GM18520 (cell line): ENCODE data around the gene VPS35.
"Not testable (repeated sequence)": the region's sequence is repeated elsewhere in the genome, so short reads cannot be mapped to it uniquely, and the experiment has no call there.

Experiments used
- ATAC-seq: cut with Tn5 transposase; IDR thresholded peaks from one replicate; pipeline ENCODE4 v1.9.1; 2021; ENCODE audit not compliant: unreplicated experiment

The VPS35 gene

DNA sequence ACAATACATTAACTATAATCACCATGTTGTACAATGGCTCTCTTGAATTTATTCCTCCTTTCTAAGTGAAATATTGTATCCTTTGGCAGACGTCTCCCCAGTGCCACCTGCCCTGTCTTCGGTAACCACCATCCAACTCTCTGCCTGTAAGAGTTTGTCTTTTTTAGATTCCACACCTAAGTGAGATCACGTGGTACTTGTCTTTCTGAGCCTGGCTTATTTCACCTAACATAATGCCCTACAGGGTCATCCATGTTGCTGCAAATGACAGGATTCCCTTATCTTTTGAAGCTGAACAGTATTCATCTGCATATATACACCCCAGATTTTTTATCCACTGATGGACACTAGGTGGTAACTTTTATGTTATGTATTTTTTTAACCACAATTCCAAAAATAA lies 24.7 kb upstream of the VPS35 start:
- ATAC-seq = no peak

DNA sequence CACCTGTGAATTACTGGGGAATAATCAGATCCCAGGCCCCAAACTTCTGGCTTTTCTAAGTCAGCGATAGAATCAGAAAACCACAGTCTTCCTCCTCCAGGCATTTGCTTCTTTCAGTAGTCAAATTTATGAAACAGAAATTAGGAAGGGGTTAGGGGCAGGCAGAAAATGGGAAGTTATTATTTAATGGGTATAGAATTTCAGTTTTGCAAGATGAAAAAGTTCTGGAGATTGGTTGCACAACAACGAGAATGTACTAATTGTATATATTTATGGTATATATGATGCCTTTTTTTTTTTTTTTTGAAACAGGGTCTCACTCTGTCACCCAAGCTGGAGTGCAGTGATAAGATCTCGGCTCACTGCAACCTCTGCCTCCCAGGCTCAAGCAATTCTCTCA lies 23.9 kb upstream of the VPS35 start:
- no peak for ATAC-seq

DNA sequence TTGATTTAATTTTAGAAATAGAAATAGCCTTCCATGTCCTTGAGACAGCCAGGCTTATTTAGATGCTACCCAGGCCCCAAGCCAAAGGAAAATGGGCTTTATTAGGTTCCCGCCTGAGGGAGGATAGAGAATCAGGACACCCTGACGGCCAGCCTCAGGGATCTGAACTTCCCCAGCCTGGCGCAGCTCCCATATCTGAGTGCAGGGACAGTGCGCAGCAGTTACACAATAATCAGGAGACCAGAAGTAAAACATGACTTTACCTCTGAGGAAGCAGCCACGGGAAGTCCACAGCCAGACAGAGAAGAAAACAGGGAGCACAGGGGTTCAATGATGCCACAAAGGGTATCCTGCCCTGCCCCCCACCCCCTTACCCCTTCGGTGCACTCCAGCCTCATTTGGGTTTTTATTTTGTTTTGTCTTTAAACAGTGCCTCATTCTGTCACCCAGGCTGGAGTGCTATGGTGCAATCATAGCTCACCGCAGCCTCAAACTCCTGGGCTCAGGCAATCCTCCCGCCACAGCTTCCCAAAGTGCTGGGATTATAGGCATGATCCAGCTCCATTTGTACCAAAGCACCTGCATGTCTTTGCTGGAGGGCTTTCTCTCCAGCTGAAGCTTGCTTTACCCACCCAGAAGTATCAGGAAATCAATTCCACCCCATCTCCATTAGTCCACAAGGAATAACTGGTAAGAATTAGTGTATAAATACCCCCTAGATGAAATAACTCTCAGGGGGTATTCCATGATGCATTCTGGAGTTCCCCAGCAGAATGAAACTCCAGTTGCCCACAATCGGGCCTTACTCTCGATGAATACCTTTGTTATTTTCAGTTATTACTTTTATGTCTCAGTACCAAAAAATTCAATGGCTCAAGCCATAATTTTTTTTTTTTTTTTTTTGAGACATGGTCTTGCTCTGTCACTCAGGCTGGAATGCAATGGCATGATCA lies 22.4 kb upstream of the VPS35 start:
- no peak for ATAC-seq

DNA sequence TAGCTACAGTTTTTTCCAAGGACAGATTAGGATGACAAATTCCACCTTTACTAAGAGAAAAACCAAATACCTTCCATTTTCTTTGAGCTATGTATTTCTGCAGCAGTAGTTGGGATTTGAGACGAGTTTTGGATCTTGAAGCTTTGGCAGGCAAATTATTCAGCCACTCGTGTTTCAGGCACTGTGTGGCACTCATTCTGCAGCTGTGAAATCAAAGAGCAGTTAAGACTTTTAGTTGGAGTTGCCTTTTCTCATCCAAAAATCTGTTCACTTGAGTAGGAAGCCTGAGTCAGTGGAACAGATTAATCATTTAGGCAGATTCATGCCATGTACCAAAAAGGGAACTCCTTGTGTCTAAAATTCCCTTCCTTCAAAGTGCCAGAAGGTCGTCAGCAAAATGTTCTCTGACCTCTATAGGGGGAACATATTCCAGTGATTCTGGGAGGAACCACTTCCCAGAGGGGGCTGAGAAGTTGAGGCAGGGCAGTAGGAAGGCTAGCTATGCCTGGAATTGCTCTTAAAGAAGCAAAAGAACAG lies 20.6 kb upstream of the VPS35 start:
- ATAC-seq = no peak

DNA sequence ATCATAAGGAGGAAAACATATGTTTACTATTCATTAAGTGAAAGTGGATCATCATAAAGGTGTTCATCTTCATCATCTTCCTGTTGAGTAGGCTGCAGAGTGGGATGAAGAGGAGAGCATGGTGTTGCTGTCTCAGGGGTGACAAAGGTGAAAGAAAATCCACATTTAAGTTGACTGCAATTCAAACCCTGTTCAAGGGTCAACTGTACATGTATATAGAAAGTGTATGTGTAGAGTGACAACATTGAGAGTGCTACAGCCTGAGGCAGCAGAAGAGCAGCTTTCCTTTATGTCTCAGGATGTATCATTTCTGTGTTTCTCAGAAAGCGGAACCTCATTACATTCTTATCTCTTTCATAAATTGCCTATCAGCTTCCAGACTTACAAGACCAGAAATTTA lies 17.7 kb upstream of the VPS35 start:
- ATAC-seq = no peak

DNA sequence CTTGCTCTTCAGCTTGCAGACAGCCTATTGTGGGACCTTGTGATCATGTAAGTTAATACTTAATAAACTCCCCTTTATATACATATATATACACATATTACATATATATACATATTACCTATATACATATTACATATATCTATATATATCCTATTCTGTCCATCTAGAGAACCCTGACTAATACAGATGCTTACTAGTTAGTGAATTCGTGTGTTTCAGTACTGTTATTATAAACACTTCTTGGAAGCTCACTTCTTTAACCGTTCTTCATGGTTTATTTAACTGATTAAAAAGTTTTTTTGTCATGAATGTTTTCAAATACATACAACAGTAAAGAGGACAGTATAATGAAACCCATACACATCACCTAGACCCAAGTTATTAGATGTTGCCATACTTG lies 13.1 kb upstream of the VPS35 start:
- ATAC-seq = no peak

DNA sequence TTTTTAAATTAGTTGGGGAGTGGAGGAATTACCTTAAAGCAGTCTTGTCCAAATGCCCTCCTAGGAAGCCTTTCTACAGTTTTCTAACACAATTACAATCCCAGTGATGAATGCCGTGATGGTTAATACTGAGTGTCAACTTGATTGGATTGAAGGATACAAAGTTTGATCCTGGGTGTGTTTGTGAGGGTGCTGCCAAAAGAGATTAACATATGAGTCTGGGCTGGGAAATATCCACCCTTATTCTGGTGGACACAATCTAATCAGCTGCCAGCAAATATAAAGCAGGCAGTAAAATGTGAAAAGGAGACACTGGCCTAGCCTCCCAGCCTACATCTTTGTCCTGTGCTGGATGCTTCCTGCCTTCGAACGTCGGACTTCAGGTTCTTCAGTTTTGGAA lies 12.6 kb upstream of the VPS35 start:
- ATAC-seq = no peak

DNA sequence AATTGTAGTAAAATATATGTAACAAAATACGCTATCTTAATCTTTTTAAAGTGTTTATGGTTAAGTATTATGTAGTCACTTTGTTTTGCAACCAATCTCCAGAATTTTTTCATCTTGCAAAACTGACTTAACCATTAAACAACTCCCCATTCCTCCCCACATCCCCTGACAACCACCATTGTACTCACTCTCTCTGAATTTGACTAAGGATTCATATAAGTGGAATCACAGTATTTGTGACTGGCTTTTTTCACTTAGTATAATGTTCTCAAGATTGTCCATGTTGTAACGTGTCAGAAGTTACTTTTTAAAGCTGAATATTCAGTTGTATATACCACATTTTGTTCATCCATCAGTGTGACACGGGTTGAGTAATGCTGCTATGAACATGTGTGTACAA lies 11.1 kb upstream of the VPS35 start:
- ATAC-seq = no peak

DNA sequence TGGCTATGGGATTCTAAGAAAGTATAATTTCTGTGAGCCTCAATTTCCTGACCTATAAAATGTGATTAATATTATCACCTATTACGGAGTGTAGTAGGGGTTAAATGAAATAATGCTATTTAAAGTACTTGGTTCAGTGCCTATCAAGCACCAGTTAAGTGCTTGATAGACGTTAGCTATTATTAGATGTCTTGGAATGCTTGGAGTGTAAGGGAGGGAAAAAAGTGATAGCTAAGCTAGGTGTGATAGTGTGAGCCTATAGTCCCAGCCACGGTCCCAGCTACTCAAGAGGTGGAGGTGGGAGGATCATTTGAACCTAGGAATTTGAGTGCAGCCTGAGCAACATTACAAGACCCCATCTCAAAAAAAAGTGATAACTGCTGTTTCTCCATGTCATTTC lies 8.0 kb upstream of the VPS35 start:
- no peak for ATAC-seq

DNA sequence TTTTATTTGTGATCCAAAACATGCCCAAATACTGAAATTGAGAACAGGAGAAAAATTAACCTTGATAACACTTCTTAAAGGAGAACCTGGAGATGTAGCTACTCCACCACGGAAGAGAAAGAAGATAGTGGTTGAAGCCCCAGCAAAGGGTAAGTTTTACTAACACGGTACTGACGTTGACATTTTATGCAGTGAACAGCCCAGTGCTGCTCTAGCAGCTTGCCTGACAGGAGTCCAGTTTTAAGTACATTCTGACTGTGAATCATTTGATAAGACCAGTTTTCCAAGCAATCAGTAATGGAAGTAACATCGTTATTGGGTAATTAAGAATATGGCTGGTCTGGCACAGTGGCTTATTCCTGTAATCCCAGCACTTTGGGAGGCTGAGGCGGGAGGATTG lies 7.0 kb upstream of the VPS35 start:
- no peak for ATAC-seq

DNA sequence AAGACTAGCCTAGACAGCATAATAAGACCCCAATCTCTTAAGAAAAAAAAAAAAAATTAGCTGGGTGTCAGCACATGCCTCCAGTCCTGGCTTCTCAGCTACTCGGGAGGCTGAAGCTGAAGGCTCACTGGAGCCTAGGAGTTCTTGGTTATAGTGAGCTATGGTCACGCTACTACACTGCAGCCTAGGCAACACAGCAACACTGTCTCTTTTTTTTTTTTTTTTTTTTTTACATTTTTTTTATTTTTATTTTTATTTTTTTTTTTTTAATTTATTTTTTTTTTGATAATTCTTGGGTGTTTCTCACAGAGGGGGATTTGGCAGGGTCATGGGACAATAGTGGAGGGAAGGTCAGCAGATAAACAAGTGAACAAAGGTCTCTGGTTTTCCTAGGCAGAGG lies 4.6 kb upstream of the VPS35 start:
- no peak for ATAC-seq

DNA sequence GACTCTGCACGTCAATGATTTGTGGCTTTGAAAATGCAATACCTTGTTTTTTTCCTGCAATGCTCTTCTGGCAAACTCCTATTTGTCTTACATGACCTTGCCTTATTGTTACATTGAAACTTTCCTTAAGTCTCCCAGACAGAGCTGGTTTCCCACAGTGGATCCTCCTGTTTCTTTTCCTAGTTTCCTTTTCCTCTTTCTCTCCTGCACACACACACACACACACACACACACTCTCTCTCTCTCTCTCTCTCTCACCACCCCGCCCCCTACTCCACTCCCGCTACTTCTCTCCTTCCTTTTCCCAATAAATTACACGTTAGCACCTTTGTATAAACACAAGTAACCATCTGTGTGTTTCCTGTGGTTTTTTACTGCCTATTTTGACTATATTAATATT lies 2.7 kb upstream of the VPS35 start:
- no peak for ATAC-seq

DNA sequence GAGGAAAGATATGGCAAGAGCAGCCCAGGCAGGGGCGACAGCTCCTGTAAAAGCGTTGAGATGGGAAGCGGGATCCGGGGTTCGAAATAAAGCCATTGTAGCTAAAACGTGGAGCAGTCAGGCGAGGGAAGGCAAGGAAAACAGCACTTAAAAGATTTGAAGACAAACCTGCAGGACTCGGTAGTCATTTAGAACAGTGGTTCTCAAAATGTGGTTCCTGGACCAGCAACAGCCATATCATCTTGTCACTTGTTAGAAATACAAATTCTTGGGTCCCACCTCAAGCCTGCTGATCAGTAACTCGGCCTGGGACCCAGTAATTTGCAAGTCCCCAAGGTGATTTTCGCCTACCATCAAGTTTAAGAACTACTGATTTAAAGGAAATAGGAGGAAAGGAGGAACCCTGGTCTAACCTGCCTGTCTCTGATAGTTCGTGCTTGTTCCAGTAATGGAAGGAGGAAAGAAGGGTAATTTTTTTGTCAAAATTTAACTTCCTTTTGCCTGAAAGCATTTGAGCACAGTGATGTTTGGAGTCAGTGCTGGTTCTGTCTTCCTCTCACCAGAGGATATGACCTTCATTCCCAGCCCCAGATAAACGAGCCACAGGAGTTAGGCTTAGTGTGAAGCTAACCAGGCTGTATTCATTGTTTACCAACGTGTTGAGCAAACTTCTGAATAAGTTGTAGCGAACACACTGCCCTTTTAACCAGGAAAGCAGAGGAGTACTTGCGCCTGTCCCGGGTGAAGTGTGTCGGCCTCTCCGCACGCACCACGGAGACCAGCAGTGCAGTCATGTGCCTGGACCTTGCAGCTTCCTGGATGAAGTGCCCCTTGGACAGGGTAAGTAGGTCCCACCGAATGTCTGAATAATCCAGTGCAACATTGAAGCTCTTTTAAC lies 1.6 kb upstream of the VPS35 start:
- no peak for ATAC-seq

DNA sequence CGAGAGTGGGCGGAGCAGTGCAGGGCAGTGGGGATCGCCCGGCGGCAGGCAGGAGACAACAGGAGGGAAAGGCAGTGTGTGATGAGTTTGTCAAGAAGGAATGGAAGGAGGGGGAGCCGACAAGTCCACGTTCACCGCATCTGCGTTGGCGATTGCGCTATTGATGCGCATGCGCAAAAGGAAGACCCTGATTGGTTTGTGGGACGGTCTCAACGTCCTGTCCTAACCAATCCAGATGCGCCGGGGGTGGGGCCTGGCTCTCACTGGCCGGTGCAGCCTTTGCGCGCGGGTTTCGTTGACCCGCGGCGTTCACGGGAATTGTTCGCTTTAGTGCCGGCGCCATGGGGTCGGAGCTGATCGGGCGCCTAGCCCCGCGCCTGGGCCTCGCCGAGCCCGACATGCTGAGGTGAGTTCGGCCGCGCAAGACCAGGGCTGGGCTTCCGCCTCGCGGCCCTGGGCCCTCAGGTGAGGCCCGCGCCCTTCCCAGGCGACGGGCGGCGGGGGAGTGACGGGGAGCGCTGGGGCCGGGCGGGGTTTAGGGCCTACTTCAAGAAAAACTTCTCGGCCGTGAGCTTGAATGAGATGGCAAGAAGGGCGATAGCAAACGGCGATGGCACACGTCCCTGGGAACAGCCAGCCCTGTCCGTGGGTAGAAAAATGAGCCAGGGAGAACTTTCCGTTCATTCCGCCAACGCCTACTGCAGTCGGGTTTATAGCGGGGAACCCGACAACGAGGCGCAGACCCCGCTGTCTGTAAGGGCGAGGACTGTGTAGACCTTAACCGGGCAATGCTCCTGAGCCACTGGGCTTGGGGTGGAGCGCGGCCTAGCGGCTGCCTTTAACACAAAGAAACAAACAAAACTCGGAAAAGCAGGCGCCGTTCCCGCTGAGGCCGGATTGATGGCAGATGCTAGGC lies 645 bp upstream of the VPS35 start, which contains the start of gene ORC6:
TSS of gene ORC6 (plus strand) at position 295 of the 916 bp plus-strand sequence. CDS start at position 342, 47 bp downstream.
- peak; percentile 54 for ATAC-seq

DNA sequence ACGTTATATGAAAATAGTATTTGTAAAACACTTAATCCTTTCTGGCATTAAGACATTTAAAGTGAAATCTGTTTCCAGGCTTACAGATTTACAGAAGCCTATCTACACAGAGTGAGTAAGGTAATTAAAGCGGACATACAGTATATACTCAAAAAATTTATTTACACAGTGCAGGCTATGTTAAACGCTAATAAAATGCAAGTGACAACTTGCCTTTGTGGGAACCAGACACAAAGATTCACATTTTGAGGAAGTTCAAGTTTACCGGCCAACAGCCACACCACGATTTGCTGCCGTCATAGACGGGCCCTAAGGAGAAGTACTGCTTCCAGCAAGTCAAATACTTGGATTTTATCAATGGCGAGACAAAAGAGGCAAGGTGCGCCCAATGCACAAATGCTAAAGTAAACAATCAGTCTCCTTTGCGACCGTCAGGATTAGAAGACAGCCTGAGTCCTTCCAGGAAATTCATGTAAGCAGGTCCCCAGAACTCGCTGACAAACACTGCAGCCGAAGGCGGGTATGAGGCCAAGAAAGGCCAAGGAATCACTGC lies 801 bp downstream of the VPS35 start:
- ATAC-seq = no peak

DNA sequence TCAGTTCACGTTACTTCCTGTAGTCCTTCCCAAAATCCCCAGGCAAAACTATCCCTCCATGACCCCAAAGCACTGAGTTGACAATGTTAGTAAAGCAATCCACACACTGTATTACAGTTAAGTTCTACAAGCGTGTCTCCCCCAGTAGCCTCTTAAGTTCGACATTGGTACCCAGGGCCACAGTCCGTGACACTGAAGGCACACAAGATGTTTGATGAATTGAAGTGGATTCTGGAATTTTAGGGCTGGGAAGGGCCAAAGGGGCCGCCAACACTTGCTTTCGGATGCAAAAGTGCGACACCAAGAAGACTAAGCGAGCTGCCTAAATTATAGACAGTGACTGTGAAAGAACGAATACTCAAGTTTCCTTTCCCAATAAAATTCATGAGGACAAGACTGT lies 1.5 kb downstream of the VPS35 start:
- no peak for ATAC-seq

DNA sequence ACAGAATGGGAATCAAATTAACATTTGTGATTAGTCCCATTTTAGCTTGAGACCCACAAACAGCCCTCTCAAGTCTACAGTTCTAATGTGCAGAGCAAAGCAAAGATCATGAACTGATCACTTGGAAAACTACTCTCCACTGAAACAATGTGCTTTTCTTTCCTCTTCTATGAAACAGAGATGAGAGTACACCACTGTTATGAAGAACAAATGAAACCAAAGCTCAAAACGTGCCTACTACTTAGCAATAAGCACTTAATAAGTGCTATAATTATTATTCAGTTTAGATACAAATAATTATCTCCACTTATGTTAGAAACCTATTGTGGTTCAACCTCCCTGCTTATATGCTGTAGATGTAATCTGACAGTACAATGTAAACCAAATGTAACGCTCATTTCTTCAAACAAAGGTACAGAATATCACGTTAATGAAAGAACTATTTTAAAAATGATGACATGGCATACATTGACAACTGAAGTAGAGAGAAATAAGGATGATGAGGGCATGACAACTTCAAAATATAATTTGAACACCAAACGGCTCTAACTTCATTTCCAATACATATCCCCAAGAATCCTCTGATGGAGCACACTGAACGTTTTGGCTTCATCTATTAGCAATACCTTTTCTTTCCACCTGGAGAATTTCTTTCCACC lies 2.0 kb downstream of the VPS35 start:
- ATAC-seq = no peak

DNA sequence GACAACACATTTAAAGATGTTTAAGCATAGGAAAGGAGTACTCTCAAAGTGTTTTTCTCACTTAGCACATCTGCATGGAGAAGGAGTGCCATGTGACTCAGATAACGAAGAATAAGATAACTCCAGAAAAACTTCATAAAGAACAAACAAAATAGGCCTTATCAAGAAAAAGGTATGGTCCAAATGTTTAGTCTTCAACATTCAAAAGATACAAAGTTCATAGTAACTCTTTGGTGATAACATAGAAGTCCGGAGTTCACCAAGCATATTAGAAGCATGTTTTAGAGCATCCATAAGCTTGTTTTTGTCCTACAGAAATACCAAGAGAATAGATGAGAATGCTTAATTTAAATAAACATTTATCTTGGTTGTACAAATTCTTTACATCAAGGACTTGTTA lies 7.1 kb downstream of the VPS35 start:
- not testable (repeated sequence) for ATAC-seq

DNA sequence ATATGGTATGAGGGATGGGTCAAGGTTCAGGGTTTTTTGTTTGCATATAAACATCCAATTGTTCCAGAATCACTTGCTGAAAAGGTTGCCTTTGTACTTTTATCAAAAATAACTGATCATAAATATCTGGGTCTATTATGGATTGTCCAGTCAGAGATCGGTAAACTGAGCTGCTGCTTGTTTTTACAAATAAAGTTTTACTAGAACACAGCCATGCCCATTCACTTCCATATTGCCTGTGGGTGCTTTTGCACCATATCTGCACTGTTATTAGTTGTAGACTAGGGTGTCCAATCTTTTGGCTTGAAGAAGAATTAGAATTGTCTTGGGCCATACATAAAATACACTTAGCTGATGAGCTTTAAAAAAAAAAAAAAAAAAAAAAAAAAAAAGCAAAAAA lies 11.0 kb downstream of the VPS35 start:
- not testable (repeated sequence) for ATAC-seq
